ENCODE measurements around the gene TMEM179.

Gene TMEM179

GRCh38 chr14:104541905-104542465, 62.6 kb downstream of the TMEM179 start:
- DNase-seq = no peak
